Retinal pigment epithelial cell (primary cell): ENCODE measurements around the gene OR7C1.

Experiments used
- DNase-seq: peaks from one replicate; pipeline ENCODE4 v3.0.0-alpha.2; 2010; ENCODE audit warnings: low read depth
- H3K4me3 ChIP-seq: 2 replicates; pipeline ENCODE4 v1.5.1; 2011; ENCODE audit warnings: mild to moderate bottlenecking, low read length, control low read depth, moderate library complexity
- CTCF ChIP-seq: conservative IDR thresholded peaks from 2 replicates; pipeline ENCODE4 v1.5.1; 2011; ENCODE audit warnings: low read depth, low read length, control low read depth, inconsistent platforms

Gene OR7C1

DNA sequence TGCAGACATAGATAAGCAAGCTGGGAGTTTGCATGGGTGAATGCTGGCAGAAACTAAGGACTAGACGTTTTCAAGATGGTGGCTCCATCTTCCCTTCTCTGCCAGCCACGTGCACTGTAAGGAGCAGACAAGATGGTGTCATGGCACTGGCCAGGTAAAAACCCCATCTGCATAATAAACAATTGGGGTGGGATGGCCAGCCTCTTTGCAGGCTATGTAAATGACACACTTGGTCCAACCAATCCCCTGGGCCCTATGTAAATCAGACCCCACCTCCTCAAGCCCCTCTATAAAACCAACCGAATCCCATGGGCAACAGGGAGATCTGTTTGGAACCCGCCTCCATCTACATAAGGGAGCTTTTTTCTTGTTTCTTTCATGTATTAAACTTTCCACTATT lies 2.4 kb upstream of the OR7C1 start:
- no peak for TF ChIP-seq CTCF
- H3K4me3 ChIP-seq: no peak overlapping the region
- DNase-seq: no peak

DNA sequence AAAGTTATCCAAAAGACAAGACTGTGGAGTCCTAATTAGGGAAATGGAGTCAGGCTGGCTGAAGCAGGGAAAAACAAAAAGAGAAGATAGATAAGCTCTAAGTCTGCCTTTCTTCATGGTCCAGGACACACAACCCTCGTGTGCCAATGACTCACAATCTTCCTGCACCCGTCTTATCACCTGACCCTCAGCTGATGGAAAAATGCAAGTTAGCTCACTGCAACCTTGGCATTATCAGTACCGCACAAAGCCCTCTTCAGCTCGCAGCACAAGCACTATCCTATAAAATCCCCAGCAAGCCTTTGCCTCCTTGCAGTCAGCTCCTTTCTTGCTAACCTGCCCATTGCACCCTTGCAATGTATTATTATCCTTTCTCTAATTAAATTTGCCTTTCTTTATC lies 4.3 kb downstream of the OR7C1 start:
- DNase-seq: no peak
- TF ChIP-seq CTCF: no peak
- no peak overlapping the region for H3K4me3 ChIP-seq

DNA sequence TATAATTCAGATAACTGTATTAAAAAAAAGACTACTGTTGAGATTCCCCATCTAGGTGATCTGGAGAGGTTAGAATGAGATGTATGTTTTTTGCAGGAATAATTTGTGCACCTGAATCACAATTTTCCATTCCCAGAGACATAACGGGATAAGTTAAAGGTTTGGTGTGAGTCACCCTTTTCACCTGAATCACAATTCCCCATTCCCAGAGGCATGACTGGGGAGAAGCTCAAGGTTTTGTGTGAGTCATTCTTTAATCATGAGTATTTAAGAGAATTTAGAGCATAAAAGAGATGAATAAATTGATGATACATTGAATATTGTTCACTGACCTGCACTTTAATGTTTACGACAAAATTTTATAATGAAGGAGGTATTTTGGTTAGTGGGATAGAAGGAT lies 9.0 kb downstream of the OR7C1 start:
- DNase-seq: no peak
- no peak overlapping the region for H3K4me3 ChIP-seq
- no peak for TF ChIP-seq CTCF

DNA sequence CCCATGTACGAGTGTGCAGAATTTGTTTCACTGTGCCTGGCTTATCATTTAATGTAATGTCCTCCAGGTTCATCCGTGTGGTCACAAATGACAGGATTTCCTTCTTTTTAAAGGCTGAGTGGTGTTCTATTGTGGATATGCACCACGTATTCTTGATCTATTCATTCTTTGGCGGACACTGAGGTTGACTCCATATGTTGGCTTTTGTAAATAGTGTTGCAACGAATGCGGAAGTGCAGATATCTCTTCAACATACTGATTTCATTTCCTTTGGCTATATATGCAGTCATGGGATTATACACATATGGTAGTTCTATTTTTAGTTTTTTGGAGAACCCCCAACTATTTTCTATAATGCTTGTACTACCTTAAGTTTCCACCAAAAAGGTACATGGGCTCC lies 13.0 kb downstream of the OR7C1 start:
- DNase-seq: no peak

GRCh38 chr19:14818588-14818987 lies 16.4 kb downstream of the OR7C1 start:
- no peak for TF ChIP-seq CTCF
- no peak overlapping the region for H3K4me3 ChIP-seq
- no peak for DNase-seq

More for the DNA sequence above, 13.0 kb downstream of the OR7C1 start:
- no peak for TF ChIP-seq CTCF
- no peak overlapping the region for H3K4me3 ChIP-seq

DNA sequence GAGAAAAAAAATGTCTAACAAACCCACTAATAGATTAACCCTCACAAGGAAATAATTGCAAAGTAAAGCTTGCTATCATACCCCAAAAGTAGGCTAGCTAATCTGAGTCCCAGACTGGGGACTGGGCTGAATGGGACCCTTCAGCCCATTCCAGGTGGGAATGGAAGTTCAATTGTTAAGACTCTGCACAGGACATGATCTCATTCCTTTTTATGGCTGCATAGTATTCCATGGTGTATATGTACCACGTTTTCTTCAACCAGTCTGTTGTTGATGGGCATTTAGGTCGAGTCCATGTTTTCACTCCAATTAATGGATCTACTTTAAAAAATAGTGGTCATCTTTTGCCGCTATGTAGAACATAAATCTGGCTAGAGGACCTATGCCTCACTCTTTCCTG lies 17.9 kb downstream of the OR7C1 start:
- no peak overlapping the region for H3K4me3 ChIP-seq
- no peak for DNase-seq
- no peak for TF ChIP-seq CTCF

DNA sequence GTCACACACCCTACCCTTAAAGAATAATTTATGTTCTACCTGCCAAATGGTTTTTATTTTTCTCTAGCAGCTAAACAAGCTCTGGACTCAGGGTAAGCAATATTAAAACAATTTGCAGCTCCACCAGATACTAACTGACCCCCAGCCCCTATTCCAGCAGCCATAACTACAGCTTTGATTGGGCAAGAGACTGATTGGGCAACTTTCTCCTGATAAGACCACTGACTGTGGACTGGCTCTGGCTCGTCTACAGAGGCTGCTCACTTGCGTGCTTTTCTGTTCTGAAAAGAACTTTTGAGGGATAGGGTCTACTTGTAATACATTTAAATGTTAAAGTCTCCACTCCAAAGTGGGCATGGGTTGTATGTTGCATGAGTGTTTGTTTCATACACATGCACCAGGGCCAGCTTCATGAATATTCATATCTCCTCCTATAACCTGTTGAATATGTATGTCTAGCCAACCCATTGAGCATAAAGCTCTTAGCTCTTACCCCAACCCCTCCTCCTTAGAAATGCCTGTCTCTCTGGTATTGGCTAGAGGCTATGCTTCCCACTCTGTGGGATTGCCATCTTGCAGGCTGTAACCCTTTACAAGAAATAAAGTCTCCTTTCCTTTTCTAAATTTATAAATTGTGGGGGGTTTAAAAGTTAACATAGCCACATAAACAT lies 19.9 kb downstream of the OR7C1 start:
- H3K4me3 ChIP-seq: no peak overlapping the region
- no peak for DNase-seq
- no peak for TF ChIP-seq CTCF
